Vagina (tissue), 2 donors: ENCODE data around the gene RHEB.

Source experiments
- POLR2A ChIP-seq, 2 donors: fragments of 450-650 bp; IDR thresholded peaks; one replicate each; pipeline ENCODE4 v1.6.1; 2017; ENCODE audit warnings: antibody characterized with exemption in 2 of 2, mild to moderate bottlenecking in 2 of 2, moderate library complexity in 2 of 2
- POLR2AphosphoS5 ChIP-seq, 2 donors: sonication (generic); formaldehyde crosslinking; IDR thresholded peaks; one replicate each; pipeline ENCODE4 v1.9.0; 2017; ENCODE audit warnings: antibody characterized with exemption in 2 of 2, mild to moderate bottlenecking in 2 of 2, low read depth in 1 of 2; ENCODE audit not compliant: insufficient read depth in 1 of 2
- TF ChIP-seq, protein P1 (sequence below), 3 experiments: fragments of 450-650 bp in 2 of 3; fragments of 200-600 bp in 1 of 3; sonication (generic) in 1 of 3; IDR thresholded peaks; one replicate each; pipeline ENCODE4 v1.5.1; 2017 to 2019; ENCODE audit warnings: antibody characterized with exemption in 3 of 3, mild to moderate bottlenecking in 2 of 3, moderate library complexity in 2 of 3

DNA sequence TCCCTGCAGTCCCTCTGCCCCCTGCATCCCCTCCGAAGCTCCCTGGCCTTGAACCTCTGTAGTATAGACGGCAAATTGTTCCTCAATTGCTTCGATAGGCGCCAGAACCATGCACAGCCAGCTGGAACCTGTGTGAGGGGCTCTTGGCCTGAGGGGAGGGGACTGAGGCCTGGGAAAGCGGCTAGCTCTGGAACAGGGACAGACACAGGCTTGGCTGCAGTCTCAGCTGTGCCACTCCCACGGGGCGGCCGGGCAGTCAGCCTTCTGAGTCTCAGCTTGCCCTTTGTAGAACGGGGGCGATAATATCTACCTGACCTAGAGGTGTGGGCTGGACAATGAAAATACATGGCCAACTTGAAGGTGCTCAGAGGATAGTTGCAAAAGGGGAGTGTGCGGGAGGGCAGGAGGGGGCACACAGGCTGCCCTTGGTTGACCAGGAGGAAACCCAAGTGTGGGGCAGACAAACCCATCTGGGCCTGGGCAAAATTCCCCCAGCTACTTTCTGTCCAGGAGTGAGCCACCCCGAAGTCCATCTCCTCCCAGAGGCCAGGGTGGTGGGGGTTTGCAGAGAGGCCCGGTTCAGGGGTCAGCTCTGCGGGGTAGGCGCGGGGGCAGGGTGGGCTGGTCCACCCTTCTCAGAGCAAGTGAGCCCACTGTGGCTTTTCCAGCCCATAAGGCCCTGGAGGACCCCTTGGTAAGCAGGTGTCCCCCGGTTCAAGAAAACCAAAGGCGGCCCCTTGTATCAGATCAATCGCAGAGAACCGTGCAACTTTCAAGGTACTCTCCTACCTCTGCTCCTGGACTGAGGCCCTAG is 84.4 kb downstream of the RHEB start:
- TF ChIP-seq, protein P1, sequence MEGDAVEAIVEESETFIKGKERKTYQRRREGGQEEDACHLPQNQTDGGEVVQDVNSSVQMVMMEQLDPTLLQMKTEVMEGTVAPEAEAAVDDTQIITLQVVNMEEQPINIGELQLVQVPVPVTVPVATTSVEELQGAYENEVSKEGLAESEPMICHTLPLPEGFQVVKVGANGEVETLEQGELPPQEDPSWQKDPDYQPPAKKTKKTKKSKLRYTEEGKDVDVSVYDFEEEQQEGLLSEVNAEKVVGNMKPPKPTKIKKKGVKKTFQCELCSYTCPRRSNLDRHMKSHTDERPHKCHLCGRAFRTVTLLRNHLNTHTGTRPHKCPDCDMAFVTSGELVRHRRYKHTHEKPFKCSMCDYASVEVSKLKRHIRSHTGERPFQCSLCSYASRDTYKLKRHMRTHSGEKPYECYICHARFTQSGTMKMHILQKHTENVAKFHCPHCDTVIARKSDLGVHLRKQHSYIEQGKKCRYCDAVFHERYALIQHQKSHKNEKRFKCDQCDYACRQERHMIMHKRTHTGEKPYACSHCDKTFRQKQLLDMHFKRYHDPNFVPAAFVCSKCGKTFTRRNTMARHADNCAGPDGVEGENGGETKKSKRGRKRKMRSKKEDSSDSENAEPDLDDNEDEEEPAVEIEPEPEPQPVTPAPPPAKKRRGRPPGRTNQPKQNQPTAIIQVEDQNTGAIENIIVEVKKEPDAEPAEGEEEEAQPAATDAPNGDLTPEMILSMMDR (IDR thresholded peaks at IDR 0.05), result no peak
- no peak for TF ChIP-seq POLR2AphosphoS5 (IDR thresholded peaks at IDR 0.05; ENCODE audit: insufficient read depth in 1 of 2, low read depth in 1 of 2)
- TF ChIP-seq POLR2A (IDR thresholded peaks at IDR 0.05), result no peak
